ENCODE results near the gene TOMM5.

DNA sequence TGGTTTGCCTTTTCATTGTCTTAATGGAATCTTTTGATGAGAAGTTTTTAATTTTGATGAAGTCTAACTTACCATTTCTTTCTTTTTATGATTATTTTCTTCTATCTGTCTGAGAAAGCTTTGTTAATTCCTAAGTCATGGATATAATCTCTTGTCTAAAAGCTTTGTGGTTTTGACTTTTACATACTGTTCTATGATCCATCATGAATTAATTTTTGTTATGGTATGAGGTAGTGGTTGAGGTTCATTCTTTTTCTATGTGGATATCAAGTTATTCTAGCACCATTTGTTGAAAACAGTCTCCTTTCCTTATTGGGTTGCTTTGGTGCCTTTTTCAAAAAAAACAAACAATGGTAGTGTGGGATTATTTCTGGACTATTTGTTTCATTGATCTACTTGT is 36.6 kb downstream of the TOMM5 start:
- TF ChIP-seq JUN (IDR thresholded peaks at IDR 0.05) (no peak), EP300 (IDR thresholded peaks at IDR 0.05) (no peak), POLR2A (IDR thresholded peaks at IDR 0.05; ENCODE audit: low read length) (no peak), CHD2 (IDR thresholded peaks at IDR 0.05; ENCODE audit: low read length, partially characterized antibody) (no peak), RFX5 (IDR thresholded peaks at IDR 0.05) (no peak), CBX8 (IDR thresholded peaks at IDR 0.05) (no peak), POLR2AphosphoS2 (conservative IDR thresholded peaks at IDR 0.05; ENCODE audit: low read length) (no peak)
- TF ChIP-seq, protein P1, sequence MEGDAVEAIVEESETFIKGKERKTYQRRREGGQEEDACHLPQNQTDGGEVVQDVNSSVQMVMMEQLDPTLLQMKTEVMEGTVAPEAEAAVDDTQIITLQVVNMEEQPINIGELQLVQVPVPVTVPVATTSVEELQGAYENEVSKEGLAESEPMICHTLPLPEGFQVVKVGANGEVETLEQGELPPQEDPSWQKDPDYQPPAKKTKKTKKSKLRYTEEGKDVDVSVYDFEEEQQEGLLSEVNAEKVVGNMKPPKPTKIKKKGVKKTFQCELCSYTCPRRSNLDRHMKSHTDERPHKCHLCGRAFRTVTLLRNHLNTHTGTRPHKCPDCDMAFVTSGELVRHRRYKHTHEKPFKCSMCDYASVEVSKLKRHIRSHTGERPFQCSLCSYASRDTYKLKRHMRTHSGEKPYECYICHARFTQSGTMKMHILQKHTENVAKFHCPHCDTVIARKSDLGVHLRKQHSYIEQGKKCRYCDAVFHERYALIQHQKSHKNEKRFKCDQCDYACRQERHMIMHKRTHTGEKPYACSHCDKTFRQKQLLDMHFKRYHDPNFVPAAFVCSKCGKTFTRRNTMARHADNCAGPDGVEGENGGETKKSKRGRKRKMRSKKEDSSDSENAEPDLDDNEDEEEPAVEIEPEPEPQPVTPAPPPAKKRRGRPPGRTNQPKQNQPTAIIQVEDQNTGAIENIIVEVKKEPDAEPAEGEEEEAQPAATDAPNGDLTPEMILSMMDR (IDR thresholded peaks at IDR 0.05) = no peak

Data from A549 (cell line).